Stimulated activated CD4-positive, alpha-beta T cell treated with anti-CD3 and anti-CD28 coated beads, Interleukin-15, amount 100 ng/mL, for 48 hours (primary cell): ENCODE measurements around the gene PDE4DIP.
"Not testable (repeated sequence)": the region's sequence is repeated elsewhere in the genome, so short reads cannot be mapped to it uniquely, and the experiment has no call there.

Experiments
- DNase-seq, 2 donors: peaks; one replicate each; pipeline ENCODE4 v3.0.0-alpha.2; 2020; ENCODE audit warnings: low read depth in 2 of 2

The PDE4DIP gene

GRCh38 chr1:148874408-148875388, 30.5 kb downstream of the PDE4DIP start:
- not testable (repeated sequence) for DNase-seq

- not testable (repeated sequence) for DNase-seq
These were observed 35.7 kb downstream of the PDE4DIP start for GRCh38 chr1:148879812-148880416.

GRCh38 chr1:148881261-148881660, 37.0 kb downstream of the PDE4DIP start:
- not testable (repeated sequence) for DNase-seq

- DNase-seq: not testable (repeated sequence)
These were observed 41.0 kb downstream of the PDE4DIP start for GRCh38 chr1:148885219-148885618.

GRCh38 chr1:148886293-148886692, 42.1 kb downstream of the PDE4DIP start:
- DNase-seq: not testable (repeated sequence)

- DNase-seq: not testable (repeated sequence)
These were observed 44.4 kb downstream of the PDE4DIP start for GRCh38 chr1:148888597-148888996.

- not testable (repeated sequence) for DNase-seq
These were observed 45.2 kb downstream of the PDE4DIP start for GRCh38 chr1:148889267-148890074.

- DNase-seq: not testable (repeated sequence)
These were observed 45.9 kb downstream of the PDE4DIP start for GRCh38 chr1:148890075-148890568.

GRCh38 chr1:148894360-148895352, 50.4 kb downstream of the PDE4DIP start:
- not testable (repeated sequence) for DNase-seq

GRCh38 chr1:148900026-148900425, 55.8 kb downstream of the PDE4DIP start:
- DNase-seq: not testable (repeated sequence)

- not testable (repeated sequence) for DNase-seq
These were observed 56.5 kb downstream of the PDE4DIP start for GRCh38 chr1:148900691-148901090.

GRCh38 chr1:148901150-148901952, 57.1 kb downstream of the PDE4DIP start:
- not testable (repeated sequence) for DNase-seq

GRCh38 chr1:148901953-148902341, 57.7 kb downstream of the PDE4DIP start:
- DNase-seq: not testable (repeated sequence)

- not testable (repeated sequence) for DNase-seq
These were observed 65.1 kb downstream of the PDE4DIP start for GRCh38 chr1:148909219-148909826.

- DNase-seq: not testable (repeated sequence)
These were observed 67.2 kb downstream of the PDE4DIP start for GRCh38 chr1:148911303-148911928.

GRCh38 chr1:148916222-148916621, 72.0 kb downstream of the PDE4DIP start:
- not testable (repeated sequence) for DNase-seq

GRCh38 chr1:148916695-148917348, 72.6 kb downstream of the PDE4DIP start:
- DNase-seq: not testable (repeated sequence)

GRCh38 chr1:148918836-148919447, 74.7 kb downstream of the PDE4DIP start:
- not testable (repeated sequence) for DNase-seq
